ENCODE measurements around the gene CCDC86.

Gene CCDC86

GRCh38 chr11:60868682-60869450, 27.0 kb downstream of the CCDC86 start:
- no peak for DNase-seq (ENCODE audit: low spot score)

DNA sequence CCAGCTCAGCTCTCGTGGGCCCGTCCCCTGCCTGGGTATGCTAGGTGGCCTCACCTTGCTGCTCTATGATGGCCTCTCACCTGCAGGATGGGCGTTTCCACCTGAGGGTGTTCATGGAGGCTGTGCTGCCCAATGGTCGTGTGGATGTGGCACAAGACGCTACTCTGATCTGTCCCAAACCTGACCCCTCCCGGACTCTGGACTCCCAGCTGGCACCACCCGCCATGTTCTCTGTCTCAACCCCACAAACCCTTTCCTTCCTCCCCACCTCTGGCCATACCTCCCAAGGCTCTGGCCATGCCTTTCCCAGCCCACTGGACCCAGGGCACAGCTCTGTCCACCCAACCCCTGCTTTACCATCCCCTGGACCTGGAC, 27.5 kb downstream of the CCDC86 start:
- no peak for DNase-seq (ENCODE audit: low spot score)

DNA sequence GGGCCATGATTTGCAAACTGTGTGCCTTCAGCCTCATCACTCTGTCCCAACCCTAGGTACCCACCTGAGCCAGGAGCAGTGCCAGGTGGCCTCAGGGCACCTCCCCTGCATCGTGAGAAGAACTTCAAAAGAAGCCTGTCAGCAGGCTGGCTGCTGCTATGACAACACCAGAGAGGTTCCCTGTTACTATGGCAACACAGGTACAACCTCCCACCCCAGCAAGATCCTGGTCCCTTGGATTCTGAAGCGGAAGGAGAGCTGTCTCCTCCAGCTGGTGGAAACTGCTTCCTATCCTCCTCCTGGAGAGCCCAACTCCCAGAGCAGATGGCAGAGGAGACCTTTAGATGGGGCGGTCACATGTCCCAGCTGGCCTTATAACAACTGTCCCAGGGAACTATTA, 28.4 kb downstream of the CCDC86 start:
- DNase-seq (ENCODE audit: low spot score) = no peak

DNA sequence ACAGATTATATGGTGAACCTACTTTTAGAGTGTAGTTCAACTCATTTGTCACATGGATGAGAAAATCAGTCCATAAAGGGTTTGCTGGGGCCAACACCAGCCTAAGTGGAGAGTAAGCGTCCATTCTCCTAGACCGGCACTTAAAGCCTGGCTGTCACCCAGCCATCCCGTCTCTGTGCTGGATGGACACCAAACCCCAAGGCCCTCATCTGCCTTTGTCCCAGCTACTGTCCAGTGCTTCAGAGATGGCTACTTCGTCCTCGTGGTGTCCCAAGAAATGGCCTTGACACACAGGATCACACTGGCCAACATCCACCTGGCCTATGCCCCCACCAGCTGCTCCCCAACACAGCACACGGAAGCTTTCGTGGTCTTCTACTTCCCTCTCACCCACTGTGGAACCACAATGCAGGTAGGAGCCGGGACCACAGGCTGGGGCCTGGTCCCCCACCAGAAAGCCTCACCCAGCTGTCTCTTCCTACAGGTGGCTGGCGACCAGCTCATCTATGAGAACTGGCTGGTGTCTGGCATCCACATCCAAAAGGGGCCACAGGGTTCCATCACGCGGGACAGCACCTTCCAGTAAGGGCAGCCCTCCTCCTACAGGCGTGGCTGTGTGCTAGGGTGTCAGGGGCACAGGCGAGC, 28.9 kb downstream of the CCDC86 start:
- no peak for DNase-seq (ENCODE audit: low spot score)

DNA sequence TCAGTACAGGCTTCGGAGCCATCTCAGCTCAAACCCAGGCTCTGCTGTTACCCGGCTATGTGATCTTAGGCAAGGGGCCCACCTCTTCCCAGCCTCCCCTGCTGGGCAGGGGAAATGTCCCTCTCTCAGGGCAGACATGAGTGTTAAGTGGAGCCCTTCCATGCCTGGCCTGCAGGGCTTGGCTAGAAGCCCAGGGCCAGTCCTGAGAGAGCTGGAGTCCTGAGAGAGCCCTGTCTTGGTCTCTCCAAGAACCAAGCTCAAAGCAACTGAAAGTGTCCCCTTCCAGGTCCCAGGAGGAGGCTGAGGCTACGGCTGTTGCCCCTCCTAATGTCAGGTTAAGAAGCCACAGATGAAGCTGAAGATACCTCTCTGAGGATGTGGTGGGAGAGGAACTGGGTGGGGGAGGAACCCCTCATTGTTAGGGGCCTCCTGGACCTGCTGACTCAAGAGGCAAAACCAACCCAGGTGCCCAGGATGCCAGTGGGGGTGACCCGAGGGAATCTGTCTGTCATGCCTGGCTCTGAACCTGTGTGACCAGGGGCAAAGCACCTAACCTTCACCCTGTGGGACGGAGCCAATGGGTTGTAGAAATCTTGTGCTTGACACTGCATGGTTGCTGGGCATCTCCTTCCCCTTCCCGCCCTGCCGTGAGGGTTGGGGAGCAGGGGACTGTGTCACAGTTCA, 29.6 kb downstream of the CCDC86 start:
- no peak for DNase-seq (ENCODE audit: low spot score)

GRCh38 chr11:60872124-60872960, 30.4 kb downstream of the CCDC86 start:
- DNase-seq (ENCODE audit: low spot score) = no peak

DNA sequence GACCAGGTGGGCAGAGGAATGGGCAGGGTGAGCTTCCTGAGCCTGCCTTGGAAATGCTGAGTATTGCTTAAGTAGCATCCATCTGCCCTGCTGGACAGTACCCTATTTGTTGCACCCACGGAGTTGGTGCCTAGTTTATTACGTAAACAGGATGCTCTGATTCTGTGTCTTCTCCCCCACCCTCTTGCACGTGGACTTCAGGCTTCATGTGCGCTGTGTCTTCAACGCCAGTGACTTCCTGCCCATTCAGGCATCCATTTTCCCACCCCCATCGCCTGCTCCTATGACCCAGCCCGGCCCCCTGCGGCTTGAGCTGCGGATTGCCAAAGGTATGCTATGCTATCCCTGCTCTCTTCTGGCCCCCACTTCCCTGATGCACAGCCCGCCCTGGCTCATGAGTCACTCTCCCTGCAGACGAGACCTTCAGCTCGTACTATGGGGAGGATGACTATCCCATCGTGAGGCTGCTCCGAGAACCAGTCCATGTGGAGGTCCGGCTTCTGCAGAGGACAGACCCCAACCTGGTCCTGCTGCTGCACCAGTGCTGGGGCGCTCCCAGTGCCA, 31.1 kb downstream of the CCDC86 start:
- no peak for DNase-seq (ENCODE audit: low spot score)

GRCh38 chr11:60873533-60873932, 31.6 kb downstream of the CCDC86 start:
- no peak for DNase-seq (ENCODE audit: low spot score)

DNA sequence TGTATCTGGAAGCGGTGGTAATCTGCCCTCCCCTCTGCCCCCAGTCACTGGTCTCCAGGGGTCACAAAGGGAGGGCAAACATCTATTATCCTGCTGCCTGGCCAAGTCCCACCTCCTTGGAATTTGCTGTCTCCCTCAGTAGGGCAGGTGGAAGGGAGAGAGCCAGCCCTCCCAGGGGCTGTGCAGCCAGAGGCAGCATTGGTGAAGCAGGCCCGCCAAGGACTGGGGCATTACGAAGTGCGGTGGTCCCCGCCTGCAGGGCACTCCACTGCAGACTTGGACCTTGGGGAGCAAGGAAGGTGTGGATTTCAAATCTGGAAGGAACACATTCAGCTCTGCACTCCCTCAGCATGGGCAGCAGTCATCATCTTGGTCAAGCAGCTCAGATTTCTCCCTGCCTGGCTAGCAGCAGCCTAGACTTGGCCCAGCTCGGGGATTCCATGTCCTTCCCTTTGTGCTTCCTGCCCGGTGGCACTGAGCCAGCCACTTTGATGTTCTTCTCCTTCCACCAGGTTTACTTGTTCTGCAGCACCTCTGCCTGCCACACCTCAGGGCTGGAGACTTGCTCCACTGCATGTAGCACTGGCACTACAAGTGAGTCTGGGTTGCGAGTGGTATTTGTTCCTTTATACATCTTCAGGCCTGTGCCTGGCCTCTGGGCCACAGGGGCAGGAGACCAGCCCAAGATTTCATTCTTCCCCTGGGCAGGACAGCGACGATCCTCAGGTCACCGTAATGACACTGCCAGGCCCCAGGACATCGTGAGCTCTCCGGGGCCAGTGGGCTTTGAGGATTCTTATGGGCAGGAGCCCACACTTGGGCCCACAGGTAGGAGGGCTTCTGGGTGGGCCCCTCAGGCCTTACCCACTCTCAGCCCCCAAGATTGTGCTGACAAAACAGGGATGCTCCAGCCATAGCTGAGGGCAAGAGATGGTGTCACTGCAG, 32.8 kb downstream of the CCDC86 start:
- DNase-seq (ENCODE audit: low spot score) = no peak

DNA sequence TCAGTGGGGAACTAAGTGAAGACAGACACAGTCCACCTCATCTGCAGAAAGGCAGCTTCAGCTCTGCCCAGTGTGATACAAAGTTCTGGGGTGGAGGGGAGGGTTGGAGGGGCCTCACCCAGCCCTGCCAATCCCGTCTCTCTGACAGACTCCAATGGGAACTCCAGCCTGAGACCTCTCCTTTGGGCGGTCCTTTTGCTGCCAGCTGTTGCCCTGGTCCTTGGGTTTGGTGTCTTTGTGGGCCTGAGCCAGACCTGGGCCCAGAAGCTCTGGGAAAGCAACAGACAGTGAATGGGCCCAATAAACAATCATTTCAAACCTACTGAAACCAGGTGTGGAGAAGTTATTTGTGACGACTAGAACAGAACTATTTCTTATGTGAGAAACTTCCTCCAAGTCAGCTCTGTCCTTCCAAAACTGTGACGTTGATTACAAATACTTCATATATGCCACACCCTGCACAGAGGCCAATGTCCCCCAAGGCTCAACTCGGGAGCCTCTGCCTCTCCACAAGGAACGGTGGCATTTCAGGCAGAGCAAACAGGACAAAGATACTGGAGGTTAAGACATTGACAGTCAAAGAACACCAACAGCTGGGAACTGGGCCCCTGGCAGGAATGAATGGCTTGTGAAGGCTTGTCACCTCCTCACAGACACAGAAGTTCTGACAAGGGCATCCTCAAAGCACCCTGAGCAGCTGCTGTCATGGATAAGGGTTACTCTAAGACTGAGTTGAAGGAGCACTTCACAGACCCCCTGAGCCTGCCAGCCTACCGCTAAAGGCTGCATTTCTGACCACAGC, 33.7 kb downstream of the CCDC86 start:
- no peak for DNase-seq (ENCODE audit: low spot score)

GRCh38 chr11:60876168-60876485, 34.2 kb downstream of the CCDC86 start:
- DNase-seq (ENCODE audit: low spot score) = no peak

DNA sequence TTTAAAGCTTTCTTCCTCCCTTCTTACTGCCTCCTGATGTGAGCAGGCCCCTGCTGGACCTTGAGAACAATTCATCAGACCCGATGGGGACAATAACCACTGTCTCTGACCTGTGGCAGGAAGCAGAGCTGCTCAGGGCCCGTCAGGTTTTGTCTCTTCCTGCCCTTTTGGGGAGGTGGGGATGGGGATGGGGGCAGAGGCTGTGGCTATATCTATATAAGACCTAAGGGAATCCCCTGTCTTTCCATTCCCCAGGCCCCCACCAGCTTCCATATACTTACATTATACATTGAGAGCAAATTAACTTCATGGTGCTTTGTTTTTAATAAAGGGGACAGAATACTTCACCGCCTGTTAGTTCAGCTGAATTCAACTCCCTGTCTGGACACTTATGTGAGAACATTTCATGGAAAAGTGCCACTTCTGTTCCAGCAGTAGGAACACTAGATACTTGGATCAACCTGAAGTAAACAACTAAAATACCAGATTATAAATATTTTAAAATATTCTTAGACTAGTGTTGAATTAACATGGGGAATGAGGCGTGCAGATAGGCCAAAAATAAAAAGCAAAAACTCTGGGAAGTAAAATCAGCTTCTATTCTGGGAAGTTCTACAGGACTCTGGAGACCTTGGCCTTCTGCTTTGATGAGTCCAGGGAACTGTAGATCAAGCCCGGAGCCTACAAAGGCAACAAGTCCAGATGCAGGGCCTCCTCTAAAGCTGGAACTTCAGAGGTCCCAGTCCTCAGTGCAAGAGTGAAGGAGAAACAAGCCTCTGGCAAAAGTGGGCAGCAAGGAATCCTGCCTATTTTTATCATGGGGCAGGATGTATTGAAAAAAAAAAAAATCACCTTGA, 36.6 kb downstream of the CCDC86 start:
- DNase-seq (ENCODE audit: low spot score) = no peak

GRCh38 chr11:60879104-60879503, 37.2 kb downstream of the CCDC86 start:
- no peak for DNase-seq (ENCODE audit: low spot score)

DNA sequence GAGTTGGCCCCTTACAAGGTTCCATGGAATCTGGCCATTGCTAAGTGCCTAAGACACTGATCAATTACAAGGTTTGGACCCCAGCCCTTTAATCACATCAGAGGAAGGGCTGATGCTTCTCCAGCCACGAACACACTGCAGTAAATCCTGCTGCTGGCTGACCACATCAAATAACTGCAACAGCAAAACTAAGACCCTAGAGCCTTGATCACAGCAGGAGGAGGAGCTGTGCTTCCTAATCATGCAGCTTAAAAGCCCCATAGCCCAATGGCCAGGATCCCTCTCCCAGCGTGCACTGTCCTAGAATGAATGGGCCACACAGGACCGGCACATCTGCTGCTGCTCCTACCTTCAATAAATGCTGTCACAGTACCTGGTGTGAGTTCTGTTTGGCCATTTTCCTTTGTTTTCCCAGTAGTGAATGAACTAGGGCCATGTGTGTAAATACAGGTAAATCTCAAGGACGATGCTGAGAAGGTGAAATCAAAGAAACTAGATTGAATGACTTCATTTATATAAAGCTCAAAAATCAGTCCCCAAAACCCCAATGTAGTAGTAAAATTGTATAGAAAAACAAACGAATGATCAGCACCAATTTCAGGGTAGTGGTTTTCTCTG, 38.2 kb downstream of the CCDC86 start:
- DNase-seq (ENCODE audit: low spot score) = no peak

GRCh38 chr11:60880643-60881282, 38.9 kb downstream of the CCDC86 start:
- DNase-seq (ENCODE audit: low spot score) = no peak

DNA sequence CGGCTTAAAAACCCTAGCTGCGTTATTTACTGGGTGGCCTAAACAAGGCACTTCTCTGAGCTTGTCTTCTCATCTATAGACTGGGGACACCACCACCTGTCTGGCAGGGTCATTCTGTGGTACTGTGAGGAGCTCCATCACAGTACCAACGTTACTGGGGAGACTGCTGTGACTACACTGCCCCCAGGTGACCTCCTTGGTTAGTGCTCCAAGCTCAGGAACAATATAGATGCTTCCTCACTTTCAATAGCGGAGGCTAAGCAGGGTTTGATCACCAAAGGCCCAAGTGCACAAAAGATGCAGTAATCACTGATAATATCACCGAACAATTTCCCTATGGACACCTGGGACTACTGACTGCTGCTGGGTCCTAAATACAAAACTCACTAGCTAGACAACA, 45.6 kb downstream of the CCDC86 start:
- DNase-seq (ENCODE audit: low spot score) = no peak

GRCh38 chr11:60889869-60890311, 48.0 kb downstream of the CCDC86 start:
- DNase-seq (ENCODE audit: low spot score) = no peak

GRCh38 chr11:60890696-60891095, 48.8 kb downstream of the CCDC86 start:
- DNase-seq (ENCODE audit: low spot score) = no peak

Data from LoVo (cell line).